ENCODE measurements around the gene ATF6. TPM values are rescaled to one million over a fixed set of nuclear protein-coding genes. Genes with fewer than 3 reads are reported as not detected.

Gene ATF6
- total RNA-seq, 2 donors from 2014 or later, result 17.5 to 24.9 TPM

- Mint-ChIP-seq H3K27ac (no peak overlapping the region), H3K9me3 (no peaks in the 10 kb centered on the region), H3K36me3 (ENCODE audit: low read depth) (peaks cover 92% of the 10 kb centered on the region), H3K4me1 (peaks cover 2% of the 10 kb centered on the region), H3K4me3 (no peak overlapping the region), H3K27me3 (no peaks in the 10 kb centered on the region)
- ATAC-seq (replicated peaks), result no peak
Measured at GRCh38 chr1:161844696-161845095, 78.6 kb downstream of the ATF6 start.

- no peaks in the 10 kb centered on the region for H3K27me3 Mint-ChIP-seq
- peaks cover 93% of the 10 kb centered on the region for H3K36me3 Mint-ChIP-seq (ENCODE audit: low read depth)
- peaks cover 4% of the 10 kb centered on the region for H3K4me1 Mint-ChIP-seq
Measured at GRCh38 chr1:161848676-161849075, 82.6 kb downstream of the ATF6 start.

GRCh38 chr1:161849518-161849917 is 83.4 kb downstream of the ATF6 start:
- no peak for ATAC-seq (replicated peaks)
- no peaks in the 10 kb centered on the region for H3K9me3 Mint-ChIP-seq
- peaks cover 4% of the 10 kb centered on the region for H3K4me1 Mint-ChIP-seq
- no peaks in the 10 kb centered on the region for H3K27me3 Mint-ChIP-seq
- H3K27ac Mint-ChIP-seq, result peak overlapping the region; percentile 0
- H3K36me3 Mint-ChIP-seq (ENCODE audit: low read depth), result peaks cover 93% of the 10 kb centered on the region
- H3K4me3 Mint-ChIP-seq, result no peak overlapping the region

More at GRCh38 chr1:161848676-161849075, 82.6 kb downstream of the ATF6 start:
- no peak overlapping the region for H3K4me3 Mint-ChIP-seq
- no peak overlapping the region for H3K27ac Mint-ChIP-seq
- H3K9me3 Mint-ChIP-seq, result no peaks in the 10 kb centered on the region
- no peak for ATAC-seq (replicated peaks)

GRCh38 chr1:161855260-161855659 is 89.1 kb downstream of the ATF6 start:
- H3K4me3 Mint-ChIP-seq, result no peak overlapping the region
- H3K27me3 Mint-ChIP-seq, result no peaks in the 10 kb centered on the region
- peak overlapping the region; percentile 7 for H3K27ac Mint-ChIP-seq
- H3K9me3 Mint-ChIP-seq, result no peaks in the 10 kb centered on the region
- H3K36me3 Mint-ChIP-seq (ENCODE audit: low read depth), result peaks cover 99% of the 10 kb centered on the region
- H3K4me1 Mint-ChIP-seq, result peaks cover 10% of the 10 kb centered on the region
- ATAC-seq (replicated peaks), result no peak

- Mint-ChIP-seq H3K27ac (no peak overlapping the region), H3K4me3 (no peak overlapping the region), H3K36me3 (ENCODE audit: low read depth) (peaks cover 97% of the 10 kb centered on the region), H3K27me3 (no peaks in the 10 kb centered on the region), H3K9me3 (no peaks in the 10 kb centered on the region), H3K4me1 (peaks cover 10% of the 10 kb centered on the region)
- ATAC-seq (replicated peaks), result no peak
Measured at GRCh38 chr1:161858271-161858670, 92.2 kb downstream of the ATF6 start.

GRCh38 chr1:161863549-161863948 is 97.4 kb downstream of the ATF6 start:
- H3K27me3 Mint-ChIP-seq, result no peaks in the 10 kb centered on the region
- peaks cover 97% of the 10 kb centered on the region for H3K36me3 Mint-ChIP-seq (ENCODE audit: low read depth)
- H3K4me3 Mint-ChIP-seq, result no peak overlapping the region
- H3K27ac Mint-ChIP-seq, result no peak overlapping the region
- no peak for ATAC-seq (replicated peaks)
- no peaks in the 10 kb centered on the region for H3K4me1 Mint-ChIP-seq
- no peaks in the 10 kb centered on the region for H3K9me3 Mint-ChIP-seq

GRCh38 chr1:161864577-161864976 is 98.5 kb downstream of the ATF6 start:
- Mint-ChIP-seq H3K27me3 (no peaks in the 10 kb centered on the region), H3K9me3 (no peaks in the 10 kb centered on the region), H3K27ac (no peak overlapping the region), H3K4me3 (no peak overlapping the region), H3K36me3 (ENCODE audit: low read depth) (peaks cover 88% of the 10 kb centered on the region), H3K4me1 (no peaks in the 10 kb centered on the region)
- no peak for ATAC-seq (replicated peaks)

- no peak overlapping the region for H3K4me3 Mint-ChIP-seq
- no peak overlapping the region for H3K27ac Mint-ChIP-seq
- H3K9me3 Mint-ChIP-seq, result no peaks in the 10 kb centered on the region
- ATAC-seq (replicated peaks), result no peak
- H3K27me3 Mint-ChIP-seq, result no peaks in the 10 kb centered on the region
- H3K36me3 Mint-ChIP-seq (ENCODE audit: low read depth), result peaks cover 89% of the 10 kb centered on the region
- no peaks in the 10 kb centered on the region for H3K4me1 Mint-ChIP-seq
Measured at GRCh38 chr1:161866241-161866640, 100.1 kb downstream of the ATF6 start.

- Mint-ChIP-seq H3K36me3 (ENCODE audit: low read depth) (peaks cover 78% of the 10 kb centered on the region), H3K27me3 (no peaks in the 10 kb centered on the region), H3K9me3 (no peaks in the 10 kb centered on the region), H3K4me3 (no peak overlapping the region), H3K27ac (no peak overlapping the region), H3K4me1 (no peaks in the 10 kb centered on the region)
- ATAC-seq (replicated peaks), result no peak
Measured at GRCh38 chr1:161868832-161869231, 102.7 kb downstream of the ATF6 start.

GRCh38 chr1:161869291-161869690 is 103.2 kb downstream of the ATF6 start:
- ATAC-seq (replicated peaks), result no peak
- Mint-ChIP-seq H3K27me3 (no peaks in the 10 kb centered on the region), H3K9me3 (no peaks in the 10 kb centered on the region), H3K4me1 (no peaks in the 10 kb centered on the region), H3K36me3 (ENCODE audit: low read depth) (peaks cover 73% of the 10 kb centered on the region), H3K4me3 (no peak overlapping the region), H3K27ac (no peak overlapping the region)

- H3K4me1 Mint-ChIP-seq, result no peaks in the 10 kb centered on the region
- H3K27ac Mint-ChIP-seq, result no peak overlapping the region
- H3K9me3 Mint-ChIP-seq, result no peaks in the 10 kb centered on the region
- ATAC-seq (replicated peaks), result no peak
- peaks cover 41% of the 10 kb centered on the region for H3K36me3 Mint-ChIP-seq (ENCODE audit: low read depth)
- no peak overlapping the region for H3K4me3 Mint-ChIP-seq
- H3K27me3 Mint-ChIP-seq, result no peaks in the 10 kb centered on the region
Measured at GRCh38 chr1:161872506-161872905, 106.4 kb downstream of the ATF6 start.

- Mint-ChIP-seq H3K9me3 (no peaks in the 10 kb centered on the region), H3K27me3 (no peaks in the 10 kb centered on the region)
- no peak for ATAC-seq (replicated peaks)
Measured at GRCh38 chr1:161879261-161879660, 113.1 kb downstream of the ATF6 start.

GRCh38 chr1:161884475-161884874 is 118.4 kb downstream of the ATF6 start:
- H3K4me1 Mint-ChIP-seq, result no peaks in the 10 kb centered on the region
- H3K27me3 Mint-ChIP-seq, result no peaks in the 10 kb centered on the region
- no peak overlapping the region for H3K4me3 Mint-ChIP-seq
- no peak overlapping the region for H3K27ac Mint-ChIP-seq
- peaks cover 33% of the 10 kb centered on the region for H3K36me3 Mint-ChIP-seq (ENCODE audit: low read depth)
- no peaks in the 10 kb centered on the region for H3K9me3 Mint-ChIP-seq
- ATAC-seq (replicated peaks), result no peak

More at GRCh38 chr1:161879261-161879660, 113.1 kb downstream of the ATF6 start:
- no peak overlapping the region for H3K4me3 Mint-ChIP-seq
- H3K4me1 Mint-ChIP-seq, result no peaks in the 10 kb centered on the region
- H3K27ac Mint-ChIP-seq, result no peak overlapping the region
- no peaks in the 10 kb centered on the region for H3K36me3 Mint-ChIP-seq (ENCODE audit: low read depth)

GRCh38 chr1:161885003-161885402 is 118.9 kb downstream of the ATF6 start:
- Mint-ChIP-seq H3K4me3 (no peak overlapping the region), H3K27me3 (no peaks in the 10 kb centered on the region), H3K27ac (no peak overlapping the region), H3K36me3 (ENCODE audit: low read depth) (peaks cover 38% of the 10 kb centered on the region), H3K4me1 (no peaks in the 10 kb centered on the region), H3K9me3 (no peaks in the 10 kb centered on the region)
- ATAC-seq (replicated peaks), result no peak

- H3K9me3 Mint-ChIP-seq, result no peaks in the 10 kb centered on the region
- H3K4me1 Mint-ChIP-seq, result no peaks in the 10 kb centered on the region
- no peak for ATAC-seq (replicated peaks)
- peaks cover 46% of the 10 kb centered on the region for H3K36me3 Mint-ChIP-seq (ENCODE audit: low read depth)
- H3K27ac Mint-ChIP-seq, result no peak overlapping the region
- no peaks in the 10 kb centered on the region for H3K27me3 Mint-ChIP-seq
- no peak overlapping the region for H3K4me3 Mint-ChIP-seq
Measured at GRCh38 chr1:161885759-161886158, 119.6 kb downstream of the ATF6 start.

- H3K4me1 Mint-ChIP-seq, result no peaks in the 10 kb centered on the region
- peaks cover 54% of the 10 kb centered on the region for H3K36me3 Mint-ChIP-seq (ENCODE audit: low read depth)
- H3K27ac Mint-ChIP-seq, result no peak overlapping the region
- ATAC-seq (replicated peaks), result no peak
- H3K9me3 Mint-ChIP-seq, result no peaks in the 10 kb centered on the region
- H3K27me3 Mint-ChIP-seq, result no peaks in the 10 kb centered on the region
- no peak overlapping the region for H3K4me3 Mint-ChIP-seq
Measured at GRCh38 chr1:161886589-161886988, 120.5 kb downstream of the ATF6 start.

All from activated T-helper 17 cell treated with anti-CD3 and anti-CD28 coated beads, Interleukin-2, amount 50 U/mL, for 72 hours (primary cell).